Activated T-helper 2 cell treated with anti-CD3 and anti-CD28 coated beads, Interferon-gamma antibody, Interleukin-2, Interleukin-4, amounts not matched to agents 10 μg/mL and 5 μg/mL and 100 μg/mL, durations not matched to agents 14 hours and 24 hours and 36 hours (primary cell): Measurements from ENCODE around the gene MLLT10. TPM values are rescaled to one million over a fixed set of nuclear protein-coding genes. Genes with fewer than 3 reads are reported as not detected.

Source experiments
- DNase-seq: peaks from one replicate; pipeline ENCODE4 v3.0.0; 2021; ENCODE audit warnings: low spot score
- H3K27ac Mint-ChIP-seq: one replicate; pipeline ENCODE4 v1.8.0; 2021; ENCODE audit warnings: mixed read lengths
- H3K27me3 Mint-ChIP-seq: one replicate; pipeline ENCODE4 v1.8.0; 2021; ENCODE audit warnings: low read depth, mixed read lengths
- H3K36me3 Mint-ChIP-seq: one replicate; pipeline ENCODE4 v1.8.0; 2021; ENCODE audit warnings: low read depth, mixed read lengths
- H3K4me1 Mint-ChIP-seq: one replicate; pipeline ENCODE4 v1.8.0; 2021; ENCODE audit warnings: low read depth, mixed read lengths
- H3K4me3 Mint-ChIP-seq: one replicate; pipeline ENCODE4 v1.8.0; 2021; ENCODE audit warnings: low read depth, mild to moderate bottlenecking, moderate library complexity, mixed read lengths
- H3K9me3 Mint-ChIP-seq: one replicate; pipeline ENCODE4 v1.8.0; 2021; ENCODE audit warnings: mixed read lengths
- intact Hi-C: fragments of 100-400 bp; cut with micrococcal nuclease; formaldehyde crosslinking; loops from one replicate; pipeline ENCODE4 v1.15.1; 2023
- total RNA-seq: library from RNA; stranded (reverse); gene quantifications from 2 replicates; pipeline ENCODE4 v1.2.3, GENCODE V29; 2022

Gene MLLT10
- total RNA-seq, 1 donor from 2014 or later, result 47.4 TPM

- no peak overlapping the region for H3K27ac Mint-ChIP-seq
- H3K36me3 Mint-ChIP-seq, result peaks cover 7% of the 10 kb centered on the region
- H3K4me1 Mint-ChIP-seq, result peaks cover 26% of the 10 kb centered on the region
- H3K9me3 Mint-ChIP-seq, result no peaks in the 10 kb centered on the region
- H3K27me3 Mint-ChIP-seq, result no peaks in the 10 kb centered on the region
- no peak for DNase-seq
- no peak overlapping the region for H3K4me3 Mint-ChIP-seq
- intact Hi-C loops, result no loop called here
These were observed 127.9 kb downstream of the MLLT10 start for GRCh38 chr10:21661935-21662334.

DNA sequence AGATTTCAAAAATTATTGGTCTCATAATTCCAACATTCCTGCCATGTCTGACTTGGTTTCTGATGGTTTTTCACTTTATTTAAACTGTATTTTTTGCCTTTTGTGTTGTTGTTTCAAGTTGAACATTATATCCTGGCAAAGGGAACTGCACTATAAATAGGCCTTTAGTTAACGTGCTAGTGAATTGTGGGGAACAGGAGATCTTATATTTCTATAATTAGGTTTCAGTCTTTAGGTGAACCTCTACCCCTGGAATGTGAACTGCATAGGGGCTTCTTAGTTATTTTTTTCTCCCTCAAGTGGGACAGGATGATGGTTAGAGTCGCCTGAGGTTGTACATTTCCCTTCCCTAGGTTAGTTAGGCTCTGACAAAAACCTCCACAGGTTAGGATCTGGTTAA is 128.6 kb downstream of the MLLT10 start:
- H3K27ac Mint-ChIP-seq, result no peak overlapping the region
- H3K36me3 Mint-ChIP-seq, result peaks cover 7% of the 10 kb centered on the region
- intact Hi-C loops, result no loop called here
- H3K27me3 Mint-ChIP-seq, result no peaks in the 10 kb centered on the region
- no peak for DNase-seq
- H3K4me1 Mint-ChIP-seq, result peaks cover 30% of the 10 kb centered on the region
- no peak overlapping the region for H3K4me3 Mint-ChIP-seq
- H3K9me3 Mint-ChIP-seq, result no peaks in the 10 kb centered on the region

DNA sequence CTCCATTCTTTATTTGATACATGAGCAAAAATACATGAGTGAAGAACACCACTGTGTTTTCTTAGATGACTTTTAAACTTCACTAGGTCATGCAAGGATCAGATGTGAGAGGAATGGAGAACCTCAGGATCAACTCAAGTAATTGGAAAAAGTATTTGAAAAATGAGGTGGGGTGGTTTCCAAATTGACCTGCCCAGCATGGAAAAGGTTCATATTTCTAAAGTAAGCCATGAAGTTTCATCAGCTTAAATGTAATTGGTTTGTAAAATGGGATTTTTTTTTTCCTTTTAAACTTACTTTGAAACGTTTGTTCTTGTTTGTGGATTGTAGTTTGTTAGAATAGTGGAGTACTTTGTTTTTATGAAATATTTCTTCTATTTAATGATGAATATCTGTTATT is 134.8 kb downstream of the MLLT10 start:
- no peak overlapping the region for H3K27ac Mint-ChIP-seq
- DNase-seq, result no peak
- H3K27me3 Mint-ChIP-seq, result no peaks in the 10 kb centered on the region
- intact Hi-C loops, result no loop called here
- H3K4me1 Mint-ChIP-seq, result peaks cover 16% of the 10 kb centered on the region
- H3K4me3 Mint-ChIP-seq, result no peak overlapping the region
- H3K36me3 Mint-ChIP-seq, result peaks cover 21% of the 10 kb centered on the region
- no peaks in the 10 kb centered on the region for H3K9me3 Mint-ChIP-seq

GRCh38 chr10:21670391-21670790 is 136.4 kb downstream of the MLLT10 start:
- Mint-ChIP-seq H3K4me1 (peaks cover 16% of the 10 kb centered on the region), H3K4me3 (no peak overlapping the region), H3K36me3 (peaks cover 27% of the 10 kb centered on the region), H3K27ac (no peak overlapping the region), H3K27me3 (no peaks in the 10 kb centered on the region), H3K9me3 (no peaks in the 10 kb centered on the region)
- intact Hi-C loops, result loop anchor here (10.0 kb wide), 1 partner anchor 96 kb away; no protein-coding TSS in a partner anchor
- DNase-seq, result no peak

GRCh38 chr10:21673668-21674067 is 139.6 kb downstream of the MLLT10 start:
- H3K36me3 Mint-ChIP-seq, result peaks cover 20% of the 10 kb centered on the region
- H3K27ac Mint-ChIP-seq, result no peak overlapping the region

DNA sequence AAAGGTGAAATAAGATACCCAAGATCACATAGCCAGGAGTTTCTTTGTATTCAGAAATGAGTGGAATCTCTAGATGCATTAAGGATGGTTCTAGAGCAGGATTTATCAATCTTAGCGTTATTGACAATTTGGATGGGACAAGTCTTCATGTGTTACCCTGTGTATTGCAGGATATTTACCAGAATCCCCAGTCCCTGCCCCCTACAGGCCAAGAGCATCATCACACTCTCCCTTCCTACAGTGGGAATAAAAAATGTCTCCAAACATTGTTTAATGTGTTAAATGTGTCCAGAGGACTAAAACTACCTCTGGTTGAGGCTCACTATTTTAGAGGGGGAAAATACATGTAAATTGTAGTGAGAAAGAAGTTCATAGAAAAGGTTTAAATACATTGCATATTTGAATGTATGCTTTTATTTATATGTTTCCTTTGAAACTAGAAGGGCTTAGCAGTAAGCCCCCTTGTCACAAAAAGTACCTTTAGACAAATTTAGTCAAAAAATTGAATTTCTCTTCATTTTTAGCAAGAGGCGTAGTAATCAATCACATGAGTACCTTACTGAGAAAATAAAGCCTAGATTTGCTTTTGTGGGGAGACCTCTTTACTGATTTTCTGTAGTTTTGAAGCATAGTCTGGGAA is 141.2 kb downstream of the MLLT10 start:
- intact Hi-C loops, result loop anchor here (10.0 kb wide), 1 partner anchor 100 kb away; no protein-coding TSS in a partner anchor

More at GRCh38 chr10:21673668-21674067, 139.6 kb downstream of the MLLT10 start:
- intact Hi-C loops, result loop anchor here (10.0 kb wide), 1 partner anchor 99 kb away; no protein-coding TSS in a partner anchor
- no peaks in the 10 kb centered on the region for H3K9me3 Mint-ChIP-seq
- DNase-seq, result no peak
- H3K4me1 Mint-ChIP-seq, result peaks cover 6% of the 10 kb centered on the region
- H3K4me3 Mint-ChIP-seq, result no peak overlapping the region
- no peaks in the 10 kb centered on the region for H3K27me3 Mint-ChIP-seq

GRCh38 chr10:21677551-21677950 is 143.5 kb downstream of the MLLT10 start:
- no peak for DNase-seq
- H3K27ac Mint-ChIP-seq, result no peak overlapping the region
- peaks cover 22% of the 10 kb centered on the region for H3K36me3 Mint-ChIP-seq
- intact Hi-C loops, result loop anchor here (10.0 kb wide), 1 partner anchor 103 kb away; no protein-coding TSS in a partner anchor
- no peaks in the 10 kb centered on the region for H3K27me3 Mint-ChIP-seq
- peaks cover 3% of the 10 kb centered on the region for H3K4me1 Mint-ChIP-seq
- no peak overlapping the region for H3K4me3 Mint-ChIP-seq
- H3K9me3 Mint-ChIP-seq, result no peaks in the 10 kb centered on the region

More for the DNA sequence above, 141.2 kb downstream of the MLLT10 start:
- Mint-ChIP-seq H3K9me3 (no peaks in the 10 kb centered on the region), H3K4me1 (peaks cover 5% of the 10 kb centered on the region), H3K27ac (no peak overlapping the region), H3K27me3 (no peaks in the 10 kb centered on the region), H3K36me3 (peaks cover 18% of the 10 kb centered on the region), H3K4me3 (no peak overlapping the region)
- DNase-seq, result no peak

DNA sequence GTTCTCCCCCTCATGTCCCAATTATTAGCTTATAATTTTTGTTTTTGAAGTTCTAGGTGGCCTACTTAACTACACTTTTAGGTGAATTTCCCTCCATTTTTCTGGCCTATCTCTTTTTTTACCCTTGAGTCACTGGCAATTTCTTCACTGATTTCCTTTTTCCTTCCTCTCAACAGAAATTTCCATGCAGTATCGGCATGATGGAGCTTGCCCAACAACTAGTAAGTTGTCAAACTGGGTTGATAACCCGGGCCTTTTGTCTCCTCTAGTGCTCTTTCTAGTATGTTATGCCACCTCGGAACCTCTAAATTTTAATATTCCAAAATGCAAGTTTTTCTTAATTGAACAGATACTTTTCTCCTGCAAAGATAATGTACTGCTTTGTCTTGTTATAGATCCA is 147.1 kb downstream of the MLLT10 start:
- Mint-ChIP-seq H3K36me3 (peaks cover 20% of the 10 kb centered on the region), H3K4me3 (no peak overlapping the region), H3K4me1 (no peaks in the 10 kb centered on the region), H3K27me3 (no peaks in the 10 kb centered on the region), H3K9me3 (no peaks in the 10 kb centered on the region), H3K27ac (no peak overlapping the region)
- intact Hi-C loops, result no loop called here
- DNase-seq, result no peak

- Mint-ChIP-seq H3K9me3 (no peaks in the 10 kb centered on the region), H3K27ac (no peak overlapping the region), H3K36me3 (peaks cover 29% of the 10 kb centered on the region), H3K27me3 (no peaks in the 10 kb centered on the region), H3K4me3 (no peak overlapping the region), H3K4me1 (peaks cover 5% of the 10 kb centered on the region)
- no peak for DNase-seq
- intact Hi-C loops, result no loop called here
These were observed 153.4 kb downstream of the MLLT10 start for GRCh38 chr10:21687266-21688008.

GRCh38 chr10:21688009-21688332 is 153.9 kb downstream of the MLLT10 start:
- H3K27ac Mint-ChIP-seq, result no peak overlapping the region
- intact Hi-C loops, result no loop called here

DNA sequence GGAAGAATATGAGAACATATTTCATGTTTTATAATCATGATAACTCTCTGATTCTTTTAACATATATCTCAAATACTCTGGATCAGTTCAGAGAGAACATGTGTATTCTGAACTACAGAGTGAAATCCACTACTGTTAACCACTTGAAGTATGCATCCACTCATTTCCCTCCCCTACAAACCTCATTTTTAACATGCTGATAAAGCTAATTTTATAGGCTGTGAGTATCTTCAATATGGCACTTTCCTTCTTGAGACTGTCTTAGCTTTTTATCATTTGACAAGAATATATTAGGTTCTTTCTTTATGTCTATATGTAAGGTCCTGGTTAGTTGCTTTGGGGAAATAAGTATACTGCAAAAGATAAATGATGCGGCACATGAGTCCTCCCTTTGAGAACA is 154.8 kb downstream of the MLLT10 start:
- no peak overlapping the region for H3K27ac Mint-ChIP-seq

More at GRCh38 chr10:21688009-21688332, 153.9 kb downstream of the MLLT10 start:
- peaks cover 5% of the 10 kb centered on the region for H3K4me1 Mint-ChIP-seq
- H3K4me3 Mint-ChIP-seq, result no peak overlapping the region
- no peaks in the 10 kb centered on the region for H3K27me3 Mint-ChIP-seq
- no peaks in the 10 kb centered on the region for H3K9me3 Mint-ChIP-seq
- DNase-seq, result no peak
- H3K36me3 Mint-ChIP-seq, result peaks cover 28% of the 10 kb centered on the region

DNA sequence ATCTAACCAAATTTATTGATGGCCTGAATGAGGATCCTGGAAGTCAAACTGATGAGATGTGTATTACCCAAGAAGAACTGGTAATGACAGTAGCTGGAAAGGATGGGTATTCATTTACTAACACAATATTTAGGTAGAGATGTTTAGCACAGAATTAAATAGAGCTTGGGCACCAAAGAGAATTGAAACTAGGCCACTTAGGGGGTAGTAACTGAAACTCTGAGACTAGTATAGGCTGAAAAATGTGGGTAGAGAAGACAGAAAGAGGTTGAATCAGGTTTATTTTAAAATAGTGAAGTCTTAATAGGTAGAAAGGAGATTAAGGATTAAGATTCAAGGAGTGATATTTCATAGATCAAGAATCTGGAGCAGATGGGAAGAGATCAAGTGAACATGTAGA is 155.8 kb downstream of the MLLT10 start:
- Mint-ChIP-seq H3K27ac (no peak overlapping the region), H3K4me3 (no peak overlapping the region), H3K36me3 (peaks cover 24% of the 10 kb centered on the region), H3K9me3 (no peaks in the 10 kb centered on the region), H3K27me3 (no peaks in the 10 kb centered on the region), H3K4me1 (peaks cover 5% of the 10 kb centered on the region)
- no peak for DNase-seq
- intact Hi-C loops, result no loop called here

More for the DNA sequence above, 154.8 kb downstream of the MLLT10 start:
- DNase-seq, result no peak
- Mint-ChIP-seq H3K4me3 (no peak overlapping the region), H3K36me3 (peaks cover 28% of the 10 kb centered on the region), H3K27me3 (no peaks in the 10 kb centered on the region), H3K9me3 (no peaks in the 10 kb centered on the region), H3K4me1 (peaks cover 5% of the 10 kb centered on the region)
- intact Hi-C loops, result no loop called here

- intact Hi-C loops, result no loop called here
- no peak for DNase-seq
- H3K9me3 Mint-ChIP-seq, result peaks cover under 1% of the 10 kb centered on the region
- no peak overlapping the region for H3K27ac Mint-ChIP-seq
- peaks cover 37% of the 10 kb centered on the region for H3K36me3 Mint-ChIP-seq
- peaks cover 6% of the 10 kb centered on the region for H3K4me1 Mint-ChIP-seq
- H3K4me3 Mint-ChIP-seq, result no peak overlapping the region
- no peaks in the 10 kb centered on the region for H3K27me3 Mint-ChIP-seq
These were observed 158.9 kb downstream of the MLLT10 start for GRCh38 chr10:21692916-21693315.
